Activated CD8-positive, alpha-beta T cell treated with anti-CD3 and anti-CD28 coated beads for 36 hours (primary cell): ENCODE data around the gene R3HDM2. TPM values are rescaled to one million over a fixed set of nuclear protein-coding genes. Genes with fewer than 3 reads are reported as not detected.

ENCODE experiments used
- ATAC-seq: fragments of 200-7000 bp; cut with Tn5 transposase; one replicate; pipeline ENCODE4 v1.10.0; 2021; ENCODE audit warnings: mild to moderate bottlenecking, moderate library complexity
- CTCF ChIA-PET: fragments of 350-600 bp; sonication (Branson Sonifier 250); formaldehyde crosslinking; loops from one replicate; lab custom pipeline; 2021; ENCODE audit warnings: antibody characterized with exemption; lab: Charles Lee
- POLR2A ChIA-PET: fragments of 350-600 bp; sonication (Branson Sonifier 250); formaldehyde crosslinking; loops from one replicate; lab custom pipeline; 2021; ENCODE audit warnings: antibody characterized with exemption; lab: Charles Lee
- DNase-seq: peaks from one replicate; pipeline ENCODE4 v3.0.0-alpha.2; 2020
- H3K27ac Mint-ChIP-seq: one replicate; pipeline ENCODE4 v1.8.0; 2021; ENCODE audit warnings: mild to moderate bottlenecking, mixed read lengths
- H3K27me3 Mint-ChIP-seq: one replicate; pipeline ENCODE4 v1.8.0; 2021; ENCODE audit warnings: mixed read lengths
- H3K36me3 Mint-ChIP-seq: one replicate; pipeline ENCODE4 v1.8.0; 2021; ENCODE audit warnings: low read depth, mixed read lengths
- H3K4me1 Mint-ChIP-seq: one replicate; pipeline ENCODE4 v1.8.0; 2021; ENCODE audit warnings: low read depth, mixed read lengths
- H3K4me3 Mint-ChIP-seq: one replicate; pipeline ENCODE4 v1.8.0; 2021; ENCODE audit warnings: mild to moderate bottlenecking, moderate library complexity, mixed read lengths
- H3K9me3 Mint-ChIP-seq: one replicate; pipeline ENCODE4 v1.8.0; 2021; ENCODE audit warnings: mixed read lengths
- CTCF ChIP-seq: fragments of 200-600 bp; IDR thresholded peaks from one replicate; pipeline ENCODE4 v1.8.0; 2022; ENCODE audit warnings: antibody characterized with exemption, mild to moderate bottlenecking
- intact Hi-C: fragments of 100-400 bp; cut with micrococcal nuclease; formaldehyde crosslinking; loops from one replicate; pipeline ENCODE4 v1.10.0; 2022
- total RNA-seq, 2 experiments: library from RNA; stranded (reverse); gene quantifications; one replicate each; pipeline ENCODE4 v1.2.3, GENCODE V29; 2021

R3HDM2 gene
- total RNA-seq, 2 experiments from 2014 or later, result 33.2 to 44.0 TPM

- TF ChIP-seq CTCF, result no peak
- no peak overlapping the region for H3K4me3 Mint-ChIP-seq
- DNase-seq (no peak), ATAC-seq (peak; percentile 45)
- intact Hi-C loops, result loop anchor here (5.0 kb wide), 1 partner anchor 194 kb away; the partner anchor contains the start of genes GLI1 and INHBE
- H3K27me3 Mint-ChIP-seq, result no peaks in the 10 kb centered on the region
- H3K36me3 Mint-ChIP-seq, result peaks cover 17% of the 10 kb centered on the region
- H3K27ac Mint-ChIP-seq, result no peak overlapping the region
- CTCF ChIA-PET, result interaction anchor here (0.9 to 3.4 kb wide), 11 partner anchors 9 to 195 kb away, joined by 3 to 24 read pairs (median 6); partner anchors contain the start of genes GLI1, INHBE and STAC3
- H3K9me3 Mint-ChIP-seq, result no peaks in the 10 kb centered on the region
- H3K4me1 Mint-ChIP-seq, result peaks cover 9% of the 10 kb centered on the region
- POLR2A ChIA-PET, result no interaction called here
Observed at GRCh38 chr12:57263096-57263495, 167.7 kb downstream of the R3HDM2 start.

GRCh38 chr12:57262126-57262822 is 168.6 kb downstream of the R3HDM2 start:
- no peak overlapping the region for H3K27ac Mint-ChIP-seq
- H3K9me3 Mint-ChIP-seq, result no peaks in the 10 kb centered on the region
- peaks cover 16% of the 10 kb centered on the region for H3K36me3 Mint-ChIP-seq
- no peak for DNase-seq
- H3K27me3 Mint-ChIP-seq, result no peaks in the 10 kb centered on the region
- peaks cover 6% of the 10 kb centered on the region for H3K4me1 Mint-ChIP-seq
- intact Hi-C loops, result loop anchor here (5.0 kb wide), 1 partner anchor 195 kb away; the partner anchor contains the start of genes GLI1 and INHBE
- TF ChIP-seq CTCF, result no peak
- H3K4me3 Mint-ChIP-seq, result no peak overlapping the region
- no peak for ATAC-seq
- POLR2A ChIA-PET, result interaction anchor here (0.5 kb wide), 1 partner anchor 27 kb away, joined by 3 read pairs; no protein-coding TSS in a partner anchor
- CTCF ChIA-PET, result interaction anchor here (0.6 to 3.4 kb wide), 10 partner anchors 10 to 196 kb away, joined by 3 to 24 read pairs (median 6); partner anchors contain the start of genes GLI1, INHBE and STAC3

- H3K36me3 Mint-ChIP-seq, result peaks cover 13% of the 10 kb centered on the region
- intact Hi-C loops, result loop anchor here (5.0 kb wide), 1 partner anchor 196 kb away; the partner anchor contains the start of genes GLI1 and INHBE
- POLR2A ChIA-PET, result interaction anchor here (0.5 to 1.2 kb wide), 2 partner anchors 28 to 47 kb away, joined by 3 read pairs; no protein-coding TSS in a partner anchor
- peaks cover 4% of the 10 kb centered on the region for H3K4me1 Mint-ChIP-seq
- DNase-seq (no peak), ATAC-seq (no peak)
- no peaks in the 10 kb centered on the region for H3K9me3 Mint-ChIP-seq
- no peak for TF ChIP-seq CTCF
- CTCF ChIA-PET, result interaction anchor here (0.6 to 3.2 kb wide), 11 partner anchors 9 to 200 kb away, joined by 3 to 22 read pairs (median 6); partner anchors contain the start of genes GLI1 and INHBE
- no peak overlapping the region for H3K4me3 Mint-ChIP-seq
- no peak overlapping the region for H3K27ac Mint-ChIP-seq
- H3K27me3 Mint-ChIP-seq, result no peaks in the 10 kb centered on the region
Observed at GRCh38 chr12:57261428-57261865, 169.4 kb downstream of the R3HDM2 start.

- Mint-ChIP-seq H3K36me3 (peaks cover 14% of the 10 kb centered on the region), H3K4me1 (peaks cover 4% of the 10 kb centered on the region), H3K27ac (no peak overlapping the region), H3K4me3 (no peak overlapping the region), H3K27me3 (no peaks in the 10 kb centered on the region), H3K9me3 (no peaks in the 10 kb centered on the region)
- intact Hi-C loops, result loop anchor here (5.0 kb wide), 1 partner anchor 197 kb away; the partner anchor contains the start of genes GLI1 and INHBE
- DNase-seq (no peak), ATAC-seq (no peak)
- ChIA-PET CTCF (interaction anchor here (1.0 to 3.2 kb wide), 9 partner anchors 8 to 198 kb away, joined by 4 to 22 read pairs (median 5); partner anchors contain the start of genes GLI1 and INHBE), POLR2A (interaction anchor here (1.2 kb wide), 2 partner anchors 17 to 46 kb away, joined by 3 read pairs; no protein-coding TSS in a partner anchor)
- TF ChIP-seq CTCF, result no peak
Observed at GRCh38 chr12:57260366-57260765, 170.5 kb downstream of the R3HDM2 start.
